Karpas-422 (cell line): ENCODE measurements around the gene SCRN3. TPM values are rescaled to one million over a fixed set of nuclear protein-coding genes. Genes with fewer than 3 reads are reported as not detected.

ENCODE experiments used
- DNase-seq: peaks from one replicate; pipeline ENCODE4 v3.0.0-alpha.2; 2015
- H2AFZ ChIP-seq: fragments of 200-600 bp; sonication (generic); 2 replicates; pipeline ENCODE4 v1.6.1; 2014; ENCODE audit warnings: antibody characterized with exemption, low read length, mixed read lengths
- H3K27ac ChIP-seq: fragments of 200-600 bp; sonication (generic); 2 replicates; pipeline ENCODE4 v1.5.1; 2014; ENCODE audit warnings: mild to moderate bottlenecking, low read length, moderate library complexity
- H3K27me3 ChIP-seq: fragments of 200-600 bp; sonication (generic); 2 replicates; pipeline ENCODE4 v1.6.1; 2014; ENCODE audit warnings: low read length, mixed read lengths
- H3K36me3 ChIP-seq: fragments of 200-600 bp; sonication (generic); 2 replicates; pipeline ENCODE4 v1.6.1; 2014; ENCODE audit warnings: low read length, mixed read lengths; ENCODE audit not compliant: insufficient read depth
- H3K4me1 ChIP-seq: fragments of 200-600 bp; sonication (generic); 2 replicates; pipeline ENCODE4 v1.6.1; 2014; ENCODE audit warnings: mild to moderate bottlenecking, low read length, mixed read lengths
- H3K4me2 ChIP-seq: fragments of 200-600 bp; sonication (generic); 2 replicates; pipeline ENCODE4 v1.6.1; 2014; ENCODE audit warnings: low read length, low read depth, mild to moderate bottlenecking; ENCODE audit not compliant: poor library complexity, severe bottlenecking
- H3K4me3 ChIP-seq: fragments of 200-600 bp; sonication (generic); 2 replicates; pipeline ENCODE4 v1.5.1; 2014; ENCODE audit warnings: mild to moderate bottlenecking, antibody characterized with exemption, low read length, mixed read lengths
- H3K79me2 ChIP-seq: fragments of 200-600 bp; sonication (generic); 2 replicates; pipeline ENCODE4 v1.6.1; 2014; ENCODE audit warnings: mild to moderate bottlenecking, low read length, mixed read lengths
- H3K9ac ChIP-seq: fragments of 200-600 bp; sonication (generic); 2 replicates; pipeline ENCODE4 v1.6.0; 2014; ENCODE audit warnings: low read length
- H3K9me2 ChIP-seq: fragments of 200-600 bp; sonication (generic), shearing (Covaris generic); replicated peaks from 2 replicates; pipeline ENCODE4 v1.6.0; 2014; ENCODE audit warnings: mild to moderate bottlenecking, low read length, moderate library complexity; ENCODE audit not compliant: insufficient read depth
- H3K9me3 ChIP-seq: fragments of 300-700, 200-600 bp; sonication (generic); 2 replicates; pipeline ENCODE4 v1.6.1; 2014; ENCODE audit warnings: low read length, mixed read lengths
- H4K20me1 ChIP-seq: fragments of 200-600 bp; sonication (generic); 2 replicates; pipeline ENCODE4 v1.6.1; 2014; ENCODE audit warnings: mild to moderate bottlenecking, antibody characterized with exemption, low read length, low read depth; ENCODE audit not compliant: insufficient read depth
- total RNA-seq: library from RNA; depleted of rRNA; stranded (reverse); fragments of >200 nt; shearing (Covaris generic); gene quantifications from 2 replicates; pipeline ENCODE4 v1.2.3, GENCODE V29; 2014; ENCODE audit warnings: low replicate concordance; rRNA removed

Gene SCRN3
- total RNA-seq, 1 experiment from 2014 or later: 47.4 TPM

DNA sequence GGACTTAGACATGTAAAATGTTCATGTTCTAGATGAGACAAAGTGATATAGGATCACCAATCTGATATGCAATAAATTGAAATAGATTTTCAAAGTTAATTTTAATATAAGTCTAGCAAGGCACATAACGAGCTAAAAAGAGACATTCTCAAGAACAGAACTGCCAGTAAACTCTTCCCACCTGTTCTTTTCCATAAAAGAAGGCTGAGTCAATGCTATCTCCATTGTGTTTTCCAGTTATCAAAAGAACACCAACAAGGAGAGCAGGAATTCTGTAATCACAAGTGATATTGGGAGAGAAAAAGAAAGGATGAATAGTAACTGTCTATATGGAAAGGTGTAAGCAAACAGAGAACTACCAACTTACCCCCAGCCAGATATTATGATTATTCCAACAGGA, 65.7 kb downstream of the SCRN3 start:
- no peak overlapping the region for H3K4me2 ChIP-seq
- no peaks in the 10 kb centered on the region for H4K20me1 ChIP-seq
- no peaks in the 10 kb centered on the region for H3K9me2 ChIP-seq
- H3K27ac ChIP-seq: no peak overlapping the region
- no peak overlapping the region for H3K9ac ChIP-seq
- no peak overlapping the region for H2AFZ ChIP-seq
- H3K9me3 ChIP-seq: no peaks in the 10 kb centered on the region
- H3K4me3 ChIP-seq: no peak overlapping the region
- DNase-seq: no peak
- no peaks in the 10 kb centered on the region for H3K79me2 ChIP-seq
- H3K4me1 ChIP-seq: no peaks in the 10 kb centered on the region
- H3K36me3 ChIP-seq: no peaks in the 10 kb centered on the region
- H3K27me3 ChIP-seq: no peaks in the 10 kb centered on the region

DNA sequence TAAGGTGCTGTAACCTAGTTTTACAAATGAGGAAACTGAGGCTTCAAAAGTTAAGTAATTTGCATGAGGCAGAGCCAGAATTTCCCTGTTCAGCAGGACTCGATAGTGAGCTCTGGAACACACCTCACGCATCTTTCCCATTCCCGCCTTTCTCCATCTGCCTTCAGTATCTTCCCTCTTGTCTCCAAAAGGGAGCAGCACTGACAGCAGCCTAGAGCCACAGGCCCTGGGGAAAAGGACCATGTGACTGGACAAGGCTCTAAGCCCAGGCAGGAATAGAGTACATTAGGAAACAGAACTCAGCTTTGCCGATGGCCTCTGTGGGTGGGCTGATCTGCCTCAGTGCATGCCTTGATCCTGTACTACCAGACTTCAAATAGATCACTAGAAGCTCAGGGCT, 69.8 kb downstream of the SCRN3 start:
- Histone ChIP-seq H3K4me2 (no peak overlapping the region), H3K9ac (no peak overlapping the region), H3K4me1 (peaks cover 3% of the 10 kb centered on the region; the same call in 1 of the 2 replicates), H2AFZ (no peak overlapping the region), H3K79me2 (no peaks in the 10 kb centered on the region), H3K9me2 (no peaks in the 10 kb centered on the region), H3K27ac (no peak overlapping the region), H3K27me3 (no peaks in the 10 kb centered on the region), H3K36me3 (no peaks in the 10 kb centered on the region), H4K20me1 (no peaks in the 10 kb centered on the region), H3K4me3 (no peak overlapping the region), H3K9me3 (no peaks in the 10 kb centered on the region)
- no peak for DNase-seq

DNA sequence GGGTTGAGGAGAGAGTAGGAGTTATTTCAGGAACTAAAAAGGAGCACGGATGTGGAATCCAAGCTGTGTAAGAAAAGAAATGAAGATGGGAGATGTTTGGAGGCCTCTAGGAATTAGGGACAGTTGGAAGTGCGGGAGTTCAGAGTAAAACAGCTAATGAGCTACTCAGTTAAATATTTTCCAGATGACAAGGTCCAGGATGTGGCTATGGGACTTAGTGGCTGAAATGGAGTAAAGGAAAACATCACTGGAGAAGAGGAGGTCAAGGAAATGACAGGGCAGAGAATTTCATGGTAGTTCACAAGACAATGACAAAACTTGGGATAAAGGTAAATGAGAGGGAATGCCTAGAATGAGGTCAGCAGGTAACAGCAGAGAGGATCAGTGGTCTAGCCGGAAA, 78.3 kb downstream of the SCRN3 start:
- Histone ChIP-seq H3K27me3 (no peaks in the 10 kb centered on the region), H3K9ac (no peak overlapping the region), H3K9me2 (no peaks in the 10 kb centered on the region), H3K4me3 (no peak overlapping the region), H3K27ac (no peak overlapping the region), H3K4me1 (peaks cover 2% of the 10 kb centered on the region; the same call in 1 of the 2 replicates), H4K20me1 (no peaks in the 10 kb centered on the region), H3K79me2 (no peaks in the 10 kb centered on the region), H3K36me3 (no peaks in the 10 kb centered on the region), H3K4me2 (no peak overlapping the region), H3K9me3 (no peaks in the 10 kb centered on the region), H2AFZ (no peak overlapping the region)
- no peak for DNase-seq

DNA sequence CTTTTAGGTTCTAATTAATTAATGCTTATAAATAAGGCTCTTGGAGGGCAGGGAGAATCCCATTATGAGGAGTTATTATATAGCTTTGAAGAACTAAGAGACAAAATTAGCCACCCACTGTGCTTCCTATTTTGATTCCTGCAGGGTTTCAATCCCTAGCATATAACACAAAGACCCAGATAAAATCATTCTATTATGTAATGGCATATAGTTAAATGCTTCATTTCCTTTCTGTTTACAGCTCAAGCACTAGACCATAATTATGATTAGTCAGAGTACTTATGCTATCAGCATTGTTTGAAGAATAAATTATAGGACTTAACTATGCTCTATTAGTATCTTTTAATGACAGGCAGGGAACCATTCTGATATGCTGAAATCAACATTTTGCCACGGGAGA, 82.2 kb downstream of the SCRN3 start:
- H3K36me3 ChIP-seq: no peaks in the 10 kb centered on the region
- no peak overlapping the region for H3K27ac ChIP-seq
- no peak for DNase-seq
- no peak overlapping the region for H3K4me3 ChIP-seq
- H3K9me3 ChIP-seq: no peaks in the 10 kb centered on the region
- no peaks in the 10 kb centered on the region for H3K9me2 ChIP-seq
- no peak overlapping the region for H2AFZ ChIP-seq
- H3K27me3 ChIP-seq: no peaks in the 10 kb centered on the region
- H3K4me1 ChIP-seq: no peaks in the 10 kb centered on the region
- no peaks in the 10 kb centered on the region for H4K20me1 ChIP-seq
- no peak overlapping the region for H3K4me2 ChIP-seq
- H3K9ac ChIP-seq: no peak overlapping the region
- H3K79me2 ChIP-seq: no peaks in the 10 kb centered on the region

Other genes starting within 250 kb of the SCRN3 start
- gene OLA1, start 147.2 kb upstream of the SCRN3 start, total RNA-seq: 126 and 134 TPM in 2 replicates
- gene SP9, start 60.8 kb upstream of the SCRN3 start, total RNA-seq: not detected in 2 replicates
- gene GPR155, start 91.3 kb downstream of the SCRN3 start, total RNA-seq: 0.69 and 1.0 TPM in 2 replicates
- gene WIPF1, start 202.1 kb downstream of the SCRN3 start, total RNA-seq: 46.8 and 62.6 TPM in 2 replicates